RWPE2 (cell line): Measurements from ENCODE around the gene KHNYN.

Experiments used
- ATAC-seq: fragments of 200-7000 bp; cut with Tn5 transposase; 3 replicates; pipeline ENCODE4 v1.9.1; 2021; ENCODE audit warnings: low read depth
- DNase-seq: peaks from one replicate; pipeline ENCODE4 v3.0.0-alpha.2; 2020; ENCODE audit warnings: low spot score
- H3K27ac ChIP-seq: fragments of 450-650 bp; 2 replicates; pipeline ENCODE4 v1.5.1; 2017; ENCODE audit warnings: mild to moderate bottlenecking; ENCODE audit not compliant: poor library complexity, severe bottlenecking
- H3K27me3 ChIP-seq: fragments of 250-450 bp; sonication (Bioruptor Pico); 2 replicates; pipeline ENCODE4 v1.5.1; 2021; ENCODE audit warnings: mild to moderate bottlenecking, moderate library complexity; ENCODE audit not compliant: insufficient read depth, poor library complexity, severe bottlenecking
- H3K36me3 ChIP-seq: fragments of 250-450 bp; sonication (Bioruptor Pico); 2 replicates; pipeline ENCODE4 v1.5.1; 2020; ENCODE audit warnings: low read depth, mild to moderate bottlenecking, moderate library complexity
- H3K4me1 ChIP-seq: fragments of 250-450 bp; sonication (Bioruptor Pico); 2 replicates; pipeline ENCODE4 v1.5.1; 2021; ENCODE audit warnings: mild to moderate bottlenecking, moderate library complexity; ENCODE audit not compliant: insufficient read depth, poor library complexity, severe bottlenecking
- H3K4me3 ChIP-seq: fragments of 250-450 bp; sonication (Bioruptor Pico); 2 replicates; pipeline ENCODE4 v1.5.1; 2021; ENCODE audit warnings: mild to moderate bottlenecking, moderate library complexity; ENCODE audit not compliant: severe bottlenecking
- H3K9me3 ChIP-seq: fragments of 250-450 bp; sonication (Bioruptor Pico); 2 replicates; pipeline ENCODE4 v1.5.1; 2021; ENCODE audit warnings: mild to moderate bottlenecking, moderate library complexity; ENCODE audit not compliant: severe bottlenecking
- CTCF ChIP-seq: fragments of 450-650 bp; IDR thresholded peaks from one replicate; pipeline ENCODE4 v1.5.1; 2017; ENCODE audit warnings: mild to moderate bottlenecking, moderate library complexity; ENCODE audit not compliant: poor library complexity, severe bottlenecking

Gene KHNYN

GRCh38 chr14:24429395-24430142 is at the start of gene KHNYN, which contains the start of gene CBLN3:
Gene KHNYN (plus strand): TSS chr14:24429954. CDS start chr14:24430731, 777 bp downstream.
Gene CBLN3 (minus strand): TSS chr14:24429668. CDS start chr14:24429054, 614 bp downstream.
- Histone ChIP-seq H3K4me3 (peak within 1 kb of the TSS; percentile 89), H3K27me3 (no peaks in the 10 kb centered on the region), H3K36me3 (peaks cover 33% of the 10 kb centered on the region), H3K4me1 (peaks cover 34% of the 10 kb centered on the region), H3K27ac (peak within 1 kb of the TSS; percentile 75), H3K9me3 (no peaks in the 10 kb centered on the region)
- peak; percentile 71 for ATAC-seq
- TF ChIP-seq CTCF, result no peak
- DNase-seq, result peak; percentile 92

GRCh38 chr14:24381363-24382063 is 48.2 kb upstream of the KHNYN start:
- Histone ChIP-seq H3K27ac (no peak overlapping the region), H3K27me3 (no peaks in the 10 kb centered on the region), H3K9me3 (no peaks in the 10 kb centered on the region), H3K36me3 (no peaks in the 10 kb centered on the region), H3K4me1 (no peaks in the 10 kb centered on the region), H3K4me3 (no peak overlapping the region)
- ATAC-seq, result no peak
- no peak for DNase-seq
- no peak for TF ChIP-seq CTCF

- Histone ChIP-seq H3K36me3 (no peaks in the 10 kb centered on the region), H3K4me1 (no peaks in the 10 kb centered on the region), H3K9me3 (no peaks in the 10 kb centered on the region), H3K27ac (no peak overlapping the region), H3K4me3 (no peak overlapping the region), H3K27me3 (no peaks in the 10 kb centered on the region)
- DNase-seq (no peak), ATAC-seq (no peak)
- no peak for TF ChIP-seq CTCF
Measured at GRCh38 chr14:24382064-24382371, 47.7 kb upstream of the KHNYN start.

- ATAC-seq (no peak), DNase-seq (no peak)
- Histone ChIP-seq H3K36me3 (no peaks in the 10 kb centered on the region), H3K27me3 (no peaks in the 10 kb centered on the region), H3K4me3 (no peak overlapping the region), H3K9me3 (no peaks in the 10 kb centered on the region), H3K27ac (no peak overlapping the region), H3K4me1 (no peaks in the 10 kb centered on the region)
- TF ChIP-seq CTCF, result no peak
Measured at GRCh38 chr14:24384169-24384568, 45.6 kb upstream of the KHNYN start.

GRCh38 chr14:24385524-24385923 is 44.2 kb upstream of the KHNYN start:
- Histone ChIP-seq H3K4me1 (no peaks in the 10 kb centered on the region), H3K27me3 (no peaks in the 10 kb centered on the region), H3K4me3 (no peak overlapping the region), H3K9me3 (no peaks in the 10 kb centered on the region), H3K36me3 (no peaks in the 10 kb centered on the region), H3K27ac (no peak overlapping the region)
- DNase-seq (no peak), ATAC-seq (no peak)
- TF ChIP-seq CTCF, result no peak
